Fibroblast of upper back skin (primary cell): ENCODE data around the gene ISCA2.
"Not testable (repeated sequence)": the region's sequence is repeated elsewhere in the genome, so short reads cannot be mapped to it uniquely, and the experiment has no call there.

Experiments
- DNase-seq: peaks from one replicate; pipeline ENCODE4 v3.0.0-alpha.2; 2013

Gene ISCA2

GRCh38 chr14:74531467-74531866, 37.9 kb downstream of the ISCA2 start:
- peak; percentile 48 for DNase-seq

- DNase-seq, result no peak
Measured at GRCh38 chr14:74532246-74532645, 38.7 kb downstream of the ISCA2 start.

GRCh38 chr14:74533576-74533975, 40.0 kb downstream of the ISCA2 start:
- DNase-seq, result no peak

GRCh38 chr14:74535756-74536325, 42.3 kb downstream of the ISCA2 start:
- DNase-seq, result no peak

GRCh38 chr14:74536336-74536735, 42.8 kb downstream of the ISCA2 start:
- not testable (repeated sequence) for DNase-seq

GRCh38 chr14:74538411-74539391, 45.1 kb downstream of the ISCA2 start:
- no peak for DNase-seq

GRCh38 chr14:74539503-74539902, 45.9 kb downstream of the ISCA2 start:
- no peak for DNase-seq

GRCh38 chr14:74541225-74541624, 47.7 kb downstream of the ISCA2 start:
- DNase-seq, result no peak

- DNase-seq, result no peak
Measured at GRCh38 chr14:74542056-74542685, 48.6 kb downstream of the ISCA2 start.

GRCh38 chr14:74543771-74544438, 50.3 kb downstream of the ISCA2 start:
- no peak for DNase-seq

- no peak for DNase-seq
Measured at GRCh38 chr14:74545386-74545785, 51.8 kb downstream of the ISCA2 start.

- no peak for DNase-seq
Measured at GRCh38 chr14:74546416-74546815, 52.9 kb downstream of the ISCA2 start.
